ENCODE results near the gene RANBP3L. TPM values are rescaled to one million over a fixed set of nuclear protein-coding genes. Genes with fewer than 3 reads are reported as not detected.

Gene RANBP3L
- total and polyA plus RNA-seq, 2 of the 4 experiments (the other 2 are of a cell fraction) = not detected

DNA sequence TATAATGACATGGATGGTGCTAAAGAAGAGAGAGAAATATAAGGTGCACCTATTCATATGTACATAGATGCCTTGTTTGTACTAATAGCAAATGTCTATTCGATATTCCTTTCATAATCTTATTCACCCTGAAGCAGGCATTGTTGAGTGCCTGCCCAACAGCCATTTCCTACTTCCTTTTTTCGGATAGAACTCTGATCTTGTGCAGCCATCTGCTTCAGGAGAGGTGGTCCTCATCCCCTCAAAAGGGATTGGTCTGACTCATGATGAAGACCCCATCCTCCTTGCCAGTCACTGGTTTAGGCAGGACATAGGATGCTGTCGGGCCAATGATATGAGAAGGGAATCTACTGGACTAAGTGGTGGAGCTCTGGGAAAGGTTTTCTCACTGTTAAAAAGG is 8.4 kb upstream of the RANBP3L start:
- CTCF ChIA-PET = no interaction called here
- H2AK9ac ChIP-seq (replicated peaks; ENCODE audit: low read depth, low read length, poor library complexity) = no peak overlapping the region
- in situ Hi-C loops (cut with MboI; ENCODE audit: low sequenced_read_pairs) = no loop called here

More for the DNA sequence above, 8.4 kb upstream of the RANBP3L start:
- 60% methylated on average over 1 of the region's 3 CpGs; no CpG with 5 or more reads in 1 of the 2 experiments for WGBS, 2 experiments (ENCODE audit: extremely low coverage in 2 of 2, insufficient read length in 1 of 2)
- Histone ChIP-seq H3K27me3 (ENCODE audit: control insufficient read depth, insufficient read depth, low read length) (peaks cover 11% of the 10 kb centered on the region), H2BK120ac (ENCODE audit: low read depth, low read length) (no peak overlapping the region), H2BK5ac (ENCODE audit: low read depth, low read length, poor library complexity, severe bottlenecking) (no peak overlapping the region), H2BK20ac (ENCODE audit: low read depth, low read length) (no peak overlapping the region), H3K4me2 (ENCODE audit: low read depth, low read length) (no peak overlapping the region), H3K56ac (ENCODE audit: extremely low read depth, insufficient read depth, low read length) (no peak overlapping the region), H4K5ac (ENCODE audit: low read depth, low read length) (no peak overlapping the region), H3K9ac (ENCODE audit: low read depth, low read length) (no peak overlapping the region), H3K4ac (ENCODE audit: low read depth, low read length) (no peak overlapping the region), H3K9me3 (ENCODE audit: control insufficient read depth, insufficient read depth, low read length) (no peaks in the 10 kb centered on the region), H3K4me1 (ENCODE audit: control insufficient read depth, insufficient read depth, low read length) (no peaks in the 10 kb centered on the region), H2AK5ac (ENCODE audit: low read depth, low read length) (no peak overlapping the region), H2BK15ac (ENCODE audit: low read depth, low read length) (no peak overlapping the region), H4K91ac (ENCODE audit: insufficient read depth, low read depth, low read length) (no peak overlapping the region), H3K14ac (replicated peaks; ENCODE audit: low read depth, low read length) (no peak overlapping the region), H3K79me1 (ENCODE audit: low read depth in 1 of 2, low read length in 2 of 2) (no peaks in the 10 kb centered on the region), H3K23ac (ENCODE audit: low read depth, low read length) (no peak overlapping the region), H4K8ac (ENCODE audit: low read depth in 2 of 2, low read length in 2 of 2) (no peak overlapping the region), H3K9me1 (ENCODE audit: insufficient read depth, low read length) (no peaks in the 10 kb centered on the region), H3K27ac (ENCODE audit: insufficient read depth, low read length) (no peak overlapping the region), H4K20me1 (ENCODE audit: insufficient read depth, low read length) (no peaks in the 10 kb centered on the region), H3K36me3 (ENCODE audit: control insufficient read depth, insufficient read depth, low read length) (no peaks in the 10 kb centered on the region), H3K18ac (ENCODE audit: low read depth, low read length) (no peak overlapping the region), H2AFZ (replicated peaks; ENCODE audit: low read length, poor library complexity) (no peak overlapping the region), H3K4me3 (ENCODE audit: insufficient read depth, low read depth, low read length) (no peak overlapping the region)
- DNase-seq (no peak), ATAC-seq (ENCODE audit: low read depth) (no peak)
- TF ChIP-seq NFE2L2 (IDR thresholded peaks at IDR 0.05; ENCODE audit: low read depth, low read length) = no peak
- no peak for TF ChIP-seq CEBPB (IDR thresholded peaks at IDR 0.05; ENCODE audit: low read depth, low read length)
- TF ChIP-seq, protein P1, sequence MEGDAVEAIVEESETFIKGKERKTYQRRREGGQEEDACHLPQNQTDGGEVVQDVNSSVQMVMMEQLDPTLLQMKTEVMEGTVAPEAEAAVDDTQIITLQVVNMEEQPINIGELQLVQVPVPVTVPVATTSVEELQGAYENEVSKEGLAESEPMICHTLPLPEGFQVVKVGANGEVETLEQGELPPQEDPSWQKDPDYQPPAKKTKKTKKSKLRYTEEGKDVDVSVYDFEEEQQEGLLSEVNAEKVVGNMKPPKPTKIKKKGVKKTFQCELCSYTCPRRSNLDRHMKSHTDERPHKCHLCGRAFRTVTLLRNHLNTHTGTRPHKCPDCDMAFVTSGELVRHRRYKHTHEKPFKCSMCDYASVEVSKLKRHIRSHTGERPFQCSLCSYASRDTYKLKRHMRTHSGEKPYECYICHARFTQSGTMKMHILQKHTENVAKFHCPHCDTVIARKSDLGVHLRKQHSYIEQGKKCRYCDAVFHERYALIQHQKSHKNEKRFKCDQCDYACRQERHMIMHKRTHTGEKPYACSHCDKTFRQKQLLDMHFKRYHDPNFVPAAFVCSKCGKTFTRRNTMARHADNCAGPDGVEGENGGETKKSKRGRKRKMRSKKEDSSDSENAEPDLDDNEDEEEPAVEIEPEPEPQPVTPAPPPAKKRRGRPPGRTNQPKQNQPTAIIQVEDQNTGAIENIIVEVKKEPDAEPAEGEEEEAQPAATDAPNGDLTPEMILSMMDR (conservative IDR thresholded peaks at IDR 0.05; ENCODE audit: low read depth, low read length) = no peak
- no TSS peak for BruUV-seq (replicated peaks)
- dilution Hi-C loops (cut with HindIII; ENCODE audit: low sequenced_read_pairs, unreplicated experiment) = no loop called here
- intact Hi-C loops (cut with micrococcal nuclease) = no loop called here
- POLR2A ChIA-PET (ENCODE audit: unreplicated experiment) = no interaction called here

Measured in IMR-90 (cell line).